ENCODE measurements around the gene KMT2C.

KMT2C gene

DNA sequence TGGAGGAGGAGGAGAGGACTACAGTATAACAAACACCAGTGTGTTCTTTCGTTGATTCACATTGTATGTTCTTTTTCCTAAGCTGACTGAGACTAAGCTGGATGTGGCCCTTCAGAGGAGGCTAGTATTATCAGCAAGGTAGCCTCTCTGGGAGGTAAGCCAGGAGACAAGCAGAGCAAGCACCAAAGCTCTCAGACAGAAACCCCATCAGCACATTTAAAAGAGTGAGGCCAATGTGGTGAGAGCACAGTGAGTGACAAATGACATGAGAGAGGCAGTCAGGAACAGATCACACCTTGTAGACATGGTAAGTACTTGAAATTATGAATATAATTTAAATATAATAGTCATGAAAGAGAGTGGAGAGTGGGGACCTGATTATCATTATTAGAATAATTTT, 107.6 kb downstream of the KMT2C start:
- TF ChIP-seq NFIC (IDR thresholded peaks at IDR 0.05) (no peak), MAX (IDR thresholded peaks at IDR 0.05) (no peak), CEBPB (IDR thresholded peaks at IDR 0.05) (no peak), EP300 (IDR thresholded peaks at IDR 0.05; ENCODE audit: borderline replicate concordance) (no peak), USF1 (IDR thresholded peaks at IDR 0.05) (no peak), RAD21 (IDR thresholded peaks at IDR 0.05; ENCODE audit: low read depth) (no peak)

- TF ChIP-seq REST (IDR thresholded peaks at IDR 0.05; ENCODE audit: low read depth) (no peak), USF1 (IDR thresholded peaks at IDR 0.05) (no peak), RAD21 (IDR thresholded peaks at IDR 0.05; ENCODE audit: low read depth) (no peak), FOXM1 (IDR thresholded peaks at IDR 0.05; ENCODE audit: borderline replicate concordance, low read depth) (no peak), TEAD4 (IDR thresholded peaks at IDR 0.05) (no peak), CREB1 (IDR thresholded peaks at IDR 0.05; ENCODE audit: low read depth) (no peak), EGR1 (IDR thresholded peaks at IDR 0.05) (no peak)
These were observed 120.0 kb downstream of the KMT2C start for GRCh38 chr7:152315845-152316244.

GRCh38 chr7:152313831-152314604, 121.8 kb downstream of the KMT2C start:
- no peak for TF ChIP-seq USF1 (IDR thresholded peaks at IDR 0.05)
- TF ChIP-seq REST (IDR thresholded peaks at IDR 0.05; ENCODE audit: low read depth), result no peak
- no peak for TF ChIP-seq TCF12 (IDR thresholded peaks at IDR 0.05; ENCODE audit: low read depth)
- no peak for TF ChIP-seq YY1 (IDR thresholded peaks at IDR 0.05; ENCODE audit: low read depth)
- TF ChIP-seq EGR1 (IDR thresholded peaks at IDR 0.05), result no peak
- no peak for TF ChIP-seq ZBTB7A (IDR thresholded peaks at IDR 0.05; ENCODE audit: low read depth)
- TF ChIP-seq NFIC (IDR thresholded peaks at IDR 0.05), result peak; percentile 97
- TF ChIP-seq TAF1 (IDR thresholded peaks at IDR 0.05; ENCODE audit: low read depth), result no peak
- 0 out of 2 replicates have a peak, but pooled peaks have one; percentile 18 for TF ChIP-seq CREB1 (IDR thresholded peaks at IDR 0.05; ENCODE audit: low read depth)
- no peak for TF ChIP-seq RAD21 (IDR thresholded peaks at IDR 0.05; ENCODE audit: low read depth)
- TF ChIP-seq FOXM1 (IDR thresholded peaks at IDR 0.05; ENCODE audit: borderline replicate concordance, low read depth), result no peak; the same call in 1 of the 2 replicates
- TF ChIP-seq MAX (IDR thresholded peaks at IDR 0.05), result no peak; the same call in 1 of the 2 replicates
- TF ChIP-seq EP300 (IDR thresholded peaks at IDR 0.05; ENCODE audit: borderline replicate concordance), result peak; percentile 33; the same call in 1 of the 2 replicates
- TF ChIP-seq TEAD4 (IDR thresholded peaks at IDR 0.05), result peak; percentile 51; the same call in 1 of the 2 replicates
- TF ChIP-seq CEBPB (IDR thresholded peaks at IDR 0.05), result peak; percentile 81

GRCh38 chr7:152313217-152313616, 122.6 kb downstream of the KMT2C start:
- TF ChIP-seq NFIC (IDR thresholded peaks at IDR 0.05) (no peak), USF1 (IDR thresholded peaks at IDR 0.05) (no peak), EP300 (IDR thresholded peaks at IDR 0.05; ENCODE audit: borderline replicate concordance) (no peak), YY1 (IDR thresholded peaks at IDR 0.05; ENCODE audit: low read depth) (no peak), MAX (IDR thresholded peaks at IDR 0.05) (no peak), TCF12 (IDR thresholded peaks at IDR 0.05; ENCODE audit: low read depth) (no peak), ZBTB7A (IDR thresholded peaks at IDR 0.05; ENCODE audit: low read depth) (no peak), REST (IDR thresholded peaks at IDR 0.05; ENCODE audit: low read depth) (no peak), CEBPB (IDR thresholded peaks at IDR 0.05) (no peak)
